HG02981 (cell line): Measurements from ENCODE around the gene ECSIT.
"Not testable (repeated sequence)": the region's sequence is repeated elsewhere in the genome, so short reads cannot be mapped to it uniquely, and the experiment has no call there.

ENCODE experiments used
- ATAC-seq: cut with Tn5 transposase; IDR thresholded peaks from one replicate; pipeline ENCODE4 v1.9.1; 2021; ENCODE audit warnings: mild to moderate bottlenecking, moderate library complexity; ENCODE audit not compliant: unreplicated experiment

Gene ECSIT

GRCh38 chr19:11528551-11529341 lies at the start of gene ECSIT:
Gene ECSIT (minus strand): TSS chr19:11529134. CDS start chr19:11519170, 9,964 bp downstream.
- peak; percentile 91 for ATAC-seq

GRCh38 chr19:11577451-11578257 lies 48.7 kb upstream of the ECSIT start, which contains the start of gene ACP5:
Gene ACP5 (minus strand): TSS chr19:11577645. CDS start chr19:11577317, 328 bp downstream.
- no peak for ATAC-seq

GRCh38 chr19:11576227-11576626 lies 47.3 kb upstream of the ECSIT start:
- ATAC-seq, result no peak

GRCh38 chr19:11574689-11575088 lies 45.8 kb upstream of the ECSIT start:
- no peak for ATAC-seq

GRCh38 chr19:11573763-11574162 lies 44.8 kb upstream of the ECSIT start:
- ATAC-seq, result not testable (repeated sequence)

GRCh38 chr19:11573354-11573753 lies 44.4 kb upstream of the ECSIT start:
- ATAC-seq, result not testable (repeated sequence)

GRCh38 chr19:11570039-11570462 lies 41.1 kb upstream of the ECSIT start:
- no peak for ATAC-seq

GRCh38 chr19:11566164-11566563 lies 37.2 kb upstream of the ECSIT start:
- no peak for ATAC-seq

- not testable (repeated sequence) for ATAC-seq
Observed at GRCh38 chr19:11565649-11565980, 36.7 kb upstream of the ECSIT start.

GRCh38 chr19:11564082-11564807 lies 35.3 kb upstream of the ECSIT start:
- not testable (repeated sequence) for ATAC-seq

- ATAC-seq, result no peak
Observed at GRCh38 chr19:11563532-11563931, 34.6 kb upstream of the ECSIT start.

- no peak for ATAC-seq
Observed at GRCh38 chr19:11560404-11561051, 31.6 kb upstream of the ECSIT start.

GRCh38 chr19:11558881-11559828 lies 30.2 kb upstream of the ECSIT start, which contains the start of gene ELOF1:
Gene ELOF1 (minus strand): TSS chr19:11559230. CDS start chr19:11554347, 4,883 bp downstream.
- ATAC-seq, result peak; percentile 82

GRCh38 chr19:11556634-11557420 lies 27.9 kb upstream of the ECSIT start:
- ATAC-seq, result no peak

- ATAC-seq, result no peak
Observed at GRCh38 chr19:11555246-11555645, 26.3 kb upstream of the ECSIT start.

GRCh38 chr19:11554160-11554559 lies 25.2 kb upstream of the ECSIT start:
- ATAC-seq, result no peak

GRCh38 chr19:11552666-11553372 lies 23.9 kb upstream of the ECSIT start:
- ATAC-seq, result no peak

- no peak for ATAC-seq
Observed at GRCh38 chr19:11551603-11552235, 22.8 kb upstream of the ECSIT start.
